ENCODE measurements around the gene ADSL. TPM values are rescaled to one million over a fixed set of nuclear protein-coding genes. Genes with fewer than 3 reads are reported as not detected.

ADSL gene
- total and polyA plus RNA-seq, 10 donors, result 39.1 to 77.7 (median 51.7) TPM

DNA sequence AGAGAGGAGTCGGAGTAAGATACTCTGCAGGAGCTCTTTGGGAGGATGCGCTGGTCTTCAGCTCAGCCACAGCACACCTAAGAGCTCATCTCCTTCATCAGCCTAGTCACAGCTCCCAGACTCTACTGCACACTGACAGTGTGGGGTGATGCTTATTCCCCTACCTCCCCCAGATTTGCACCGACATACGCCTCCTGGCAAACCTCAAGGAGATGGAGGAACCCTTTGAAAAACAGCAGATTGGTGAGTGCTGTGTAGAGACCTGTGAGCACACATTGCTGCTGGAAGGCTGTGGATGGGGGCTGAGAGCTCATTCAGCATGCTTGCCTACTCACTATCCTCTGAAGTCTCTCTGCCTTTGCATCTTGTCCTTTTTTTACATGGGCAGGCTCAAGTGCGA, 14.8 kb downstream of the ADSL start:
- no peaks in the 10 kb centered on the region for H3K27me3 ChIP-seq (replicated peaks in 1 of 7)
- TF ChIP-seq POLR2A (IDR thresholded peaks at IDR 0.05) (no peak), POLR2AphosphoS5 (IDR thresholded peaks at IDR 0.05) (no peak)
- TF ChIP-seq, protein P1, sequence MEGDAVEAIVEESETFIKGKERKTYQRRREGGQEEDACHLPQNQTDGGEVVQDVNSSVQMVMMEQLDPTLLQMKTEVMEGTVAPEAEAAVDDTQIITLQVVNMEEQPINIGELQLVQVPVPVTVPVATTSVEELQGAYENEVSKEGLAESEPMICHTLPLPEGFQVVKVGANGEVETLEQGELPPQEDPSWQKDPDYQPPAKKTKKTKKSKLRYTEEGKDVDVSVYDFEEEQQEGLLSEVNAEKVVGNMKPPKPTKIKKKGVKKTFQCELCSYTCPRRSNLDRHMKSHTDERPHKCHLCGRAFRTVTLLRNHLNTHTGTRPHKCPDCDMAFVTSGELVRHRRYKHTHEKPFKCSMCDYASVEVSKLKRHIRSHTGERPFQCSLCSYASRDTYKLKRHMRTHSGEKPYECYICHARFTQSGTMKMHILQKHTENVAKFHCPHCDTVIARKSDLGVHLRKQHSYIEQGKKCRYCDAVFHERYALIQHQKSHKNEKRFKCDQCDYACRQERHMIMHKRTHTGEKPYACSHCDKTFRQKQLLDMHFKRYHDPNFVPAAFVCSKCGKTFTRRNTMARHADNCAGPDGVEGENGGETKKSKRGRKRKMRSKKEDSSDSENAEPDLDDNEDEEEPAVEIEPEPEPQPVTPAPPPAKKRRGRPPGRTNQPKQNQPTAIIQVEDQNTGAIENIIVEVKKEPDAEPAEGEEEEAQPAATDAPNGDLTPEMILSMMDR (IDR thresholded peaks at IDR 0.05 in 8 of 11, conservative IDR thresholded peaks at IDR 0.05 in 3 of 11), result no peak
- H3K36me3 ChIP-seq, result peaks cover 10 to 100% (median 99%) of the 10 kb centered on the region in 6 donors
- no peaks in the 10 kb centered on the region for H3K4me1 ChIP-seq
- WGBS, 5 donors, result 96 to 99% (median 97%) methylated on average over 5 of the region's 5 CpGs
- H3K9me3 ChIP-seq, result no peaks in the 10 kb centered on the region
- intact Hi-C loops (cut with DNase I; ENCODE audit: low total_unique reads), result no loop called here
- no peak for DNase-seq
- no peak overlapping the region for H3K27ac ChIP-seq
- no peak overlapping the region for H3K4me3 ChIP-seq

DNA sequence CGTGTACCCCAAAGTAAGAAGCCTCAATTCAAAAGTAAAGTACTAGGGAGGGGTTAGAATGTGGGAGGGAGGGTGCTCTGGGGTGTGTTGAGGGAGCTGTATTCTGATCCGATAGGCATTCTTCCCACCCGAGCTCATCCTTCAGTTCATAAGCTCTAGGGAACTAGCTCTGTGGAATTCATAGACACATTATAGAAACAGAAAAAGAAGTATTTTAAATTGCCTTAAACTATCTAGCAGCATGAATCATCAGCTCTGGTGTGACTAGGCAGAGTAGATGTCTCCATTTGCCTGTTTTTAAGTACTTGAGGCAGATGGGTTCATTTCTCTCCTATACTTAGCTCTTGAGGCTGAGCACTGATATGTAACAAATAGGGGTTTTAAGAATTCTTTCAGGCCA, 16.8 kb downstream of the ADSL start:
- DNase-seq, result no peak
- H3K4me1 ChIP-seq, result no peaks in the 10 kb centered on the region
- intact Hi-C loops (cut with DNase I; ENCODE audit: low total_unique reads), result no loop called here
- no peaks in the 10 kb centered on the region for H3K9me3 ChIP-seq
- no peak overlapping the region for H3K27ac ChIP-seq
- H3K27me3 ChIP-seq (replicated peaks in 1 of 7), result no peaks in the 10 kb centered on the region
- H3K36me3 ChIP-seq, result peaks cover 10 to 100% (median 100%) of the 10 kb centered on the region in 6 donors
- no peak overlapping the region for H3K4me3 ChIP-seq
- WGBS, 5 donors, result 92 to 97% (median 92%) methylated on average over 3 of the region's 3 CpGs
- TF ChIP-seq POLR2A (IDR thresholded peaks at IDR 0.05) (no peak), POLR2AphosphoS5 (IDR thresholded peaks at IDR 0.05) (no peak)
- TF ChIP-seq, protein P1 (IDR thresholded peaks at IDR 0.05 in 8 of 11, conservative IDR thresholded peaks at IDR 0.05 in 3 of 11), result no peak

DNA sequence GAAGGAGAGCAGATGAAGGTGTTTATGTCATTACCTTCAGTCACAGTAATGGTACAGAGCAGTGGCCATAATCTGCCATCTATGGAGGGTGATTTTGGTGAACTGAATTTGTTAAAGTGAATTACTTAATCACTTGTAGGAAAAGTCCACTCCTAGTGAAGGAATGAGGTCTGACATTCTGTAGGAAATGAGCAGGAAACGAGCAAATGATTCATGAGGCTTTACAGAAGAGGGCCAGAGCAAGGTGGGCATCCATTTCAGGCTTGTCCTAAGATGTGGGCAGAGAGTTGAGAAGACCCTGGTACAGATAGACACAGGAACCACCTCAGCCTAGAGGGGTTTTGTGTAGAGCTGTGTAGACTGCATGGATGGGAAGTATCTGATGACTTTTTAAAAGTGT, 18.1 kb downstream of the ADSL start:
- no peak for DNase-seq
- intact Hi-C loops (cut with DNase I; ENCODE audit: low total_unique reads), result no loop called here
- WGBS, 5 donors, result 75 to 90% (median 90%) methylated on average over 1 of the region's 1 CpG

DNA sequence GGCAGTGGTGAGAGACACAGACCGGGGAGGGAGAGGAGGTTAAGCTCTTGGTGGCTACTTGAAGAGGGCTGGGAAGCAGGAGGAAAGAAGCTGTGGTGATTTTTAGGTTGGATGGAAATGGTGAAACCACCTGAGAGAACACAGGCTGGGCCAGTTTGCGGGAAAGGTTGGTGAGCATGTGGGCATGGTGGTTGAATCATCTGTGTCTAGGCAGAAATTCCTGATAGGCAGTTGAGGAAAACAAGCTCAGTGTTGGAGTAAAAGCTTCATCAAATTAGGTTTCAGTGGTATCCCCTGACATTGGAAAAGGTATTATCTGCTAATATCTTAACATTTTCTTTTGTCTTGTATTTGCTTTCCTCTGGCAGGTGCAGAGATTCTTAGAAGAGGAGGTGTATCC, 19.8 kb downstream of the ADSL start:
- Histone ChIP-seq H3K4me1 (peaks cover 0 to 15% (median 9%) of the 10 kb centered on the region in 6 donors), H3K27ac (no peak overlapping the region), H3K36me3 (peaks cover under 1 to 77% (median 70%) of the 10 kb centered on the region in 6 donors), H3K4me3 (no peak overlapping the region), H3K27me3 (replicated peaks in 1 of 7) (no peaks in the 10 kb centered on the region), H3K9me3 (no peaks in the 10 kb centered on the region)
- no peak for DNase-seq
- intact Hi-C loops (cut with DNase I; ENCODE audit: low total_unique reads), result no loop called here
- WGBS, 5 donors, result 95 to 100% (median 97%) methylated on average over 2 of the region's 2 CpGs
- TF ChIP-seq POLR2AphosphoS5 (IDR thresholded peaks at IDR 0.05) (no peak), POLR2A (IDR thresholded peaks at IDR 0.05) (no peak)
- TF ChIP-seq, protein P1 (IDR thresholded peaks at IDR 0.05 in 8 of 11, conservative IDR thresholded peaks at IDR 0.05 in 3 of 11), result no peak

More for the DNA sequence above, 18.1 kb downstream of the ADSL start:
- H3K9me3 ChIP-seq, result no peaks in the 10 kb centered on the region
- peaks cover 0 to under 1% (median 0%) of the 10 kb centered on the region in 6 donors for H3K4me1 ChIP-seq
- H3K4me3 ChIP-seq, result no peak overlapping the region
- H3K27me3 ChIP-seq (replicated peaks in 1 of 7), result no peaks in the 10 kb centered on the region
- TF ChIP-seq POLR2A (IDR thresholded peaks at IDR 0.05), result no peak
- no peak overlapping the region for H3K27ac ChIP-seq
- peaks cover 7 to 93% (median 86%) of the 10 kb centered on the region in 6 donors for H3K36me3 ChIP-seq

DNA sequence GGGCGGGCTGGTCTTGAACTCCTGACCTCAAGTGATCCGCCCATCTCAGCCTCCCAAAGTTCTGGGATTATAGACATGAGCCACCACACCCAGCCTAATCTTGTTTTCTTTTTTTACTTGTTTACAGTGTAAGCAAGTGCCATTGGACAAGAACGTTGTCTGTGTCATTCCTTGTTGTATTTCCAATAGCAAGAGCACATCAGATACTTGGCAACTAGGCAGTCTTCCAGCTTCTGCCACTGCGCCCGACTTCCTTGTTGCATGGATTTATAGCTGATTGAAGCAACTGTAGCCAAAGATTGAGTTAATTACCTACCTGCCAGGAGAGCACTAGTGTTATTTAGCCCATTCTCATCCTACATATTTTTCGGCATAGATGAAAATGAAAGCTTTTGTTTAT, 21.0 kb downstream of the ADSL start:
- no peaks in the 10 kb centered on the region for H3K9me3 ChIP-seq
- peaks cover 0 to 64% (median 57%) of the 10 kb centered on the region in 6 donors for H3K36me3 ChIP-seq
- WGBS, 5 donors, result 76 to 92% (median 87%) methylated on average over 6 of the region's 6 CpGs
- peaks cover 0 to 26% (median 20%) of the 10 kb centered on the region in 6 donors for H3K4me1 ChIP-seq
- DNase-seq, result no peak
- H3K27ac ChIP-seq, result no peak overlapping the region
- no peak overlapping the region for H3K4me3 ChIP-seq
- TF ChIP-seq POLR2A (IDR thresholded peaks at IDR 0.05), result no peak
- TF ChIP-seq, protein P1 (IDR thresholded peaks at IDR 0.05 in 8 of 11, conservative IDR thresholded peaks at IDR 0.05 in 3 of 11), result no peak
- TF ChIP-seq POLR2AphosphoS5 (IDR thresholded peaks at IDR 0.05), result no peak
- H3K27me3 ChIP-seq (replicated peaks in 1 of 7), result no peaks in the 10 kb centered on the region
- intact Hi-C loops (cut with DNase I; ENCODE audit: low total_unique reads), result no loop called here

Data from spleen (tissue), 11 donors.